Inflammatory macrophage treated with lipopolysaccharide for 4 hours (primary cell): ENCODE results near the gene HPCAL4.

Experiments
- DNase-seq: peaks from one replicate; pipeline ENCODE4 v3.0.0-alpha.2; 2020

The HPCAL4 gene

DNA sequence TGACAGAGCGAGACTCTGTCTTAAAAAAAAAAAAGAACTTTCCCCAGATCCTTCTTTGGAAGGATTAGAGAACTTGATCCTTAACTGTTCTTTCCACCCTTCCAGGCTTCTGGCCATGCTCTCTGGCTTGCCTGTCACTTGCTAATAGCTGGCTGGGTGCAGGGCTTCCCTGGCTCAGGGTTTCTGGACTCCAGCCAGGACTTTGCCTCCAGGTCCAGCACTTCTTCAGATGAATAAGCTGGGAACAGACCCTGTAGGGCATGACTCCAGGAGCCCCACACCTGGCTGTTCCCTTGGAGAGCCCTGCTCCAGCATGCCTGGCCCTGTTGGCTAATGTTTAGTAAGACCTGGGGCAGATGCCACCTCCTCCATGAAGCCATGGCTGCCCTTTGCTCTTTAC, 16.0 kb downstream of the HPCAL4 start:
- DNase-seq, result no peak

DNA sequence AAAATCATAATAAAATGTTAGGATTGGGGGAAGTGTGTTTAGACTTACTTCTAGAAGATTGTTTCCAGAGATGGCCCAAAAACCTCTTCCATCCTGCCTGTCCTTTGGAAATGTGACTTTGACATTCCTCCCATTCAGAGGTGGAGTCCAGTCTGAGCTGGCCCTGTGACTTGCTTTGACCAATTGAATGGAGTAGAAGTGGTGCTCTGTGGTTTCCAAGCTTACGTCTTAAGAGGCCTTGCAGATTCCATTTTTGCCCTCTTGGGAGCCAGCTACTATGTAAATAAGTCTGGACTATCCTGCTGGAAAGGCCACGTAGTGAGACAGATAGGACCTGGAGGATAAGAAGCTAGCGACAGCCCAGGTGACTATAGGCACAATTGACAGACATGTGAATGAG, 18.0 kb downstream of the HPCAL4 start:
- DNase-seq, result no peak

DNA sequence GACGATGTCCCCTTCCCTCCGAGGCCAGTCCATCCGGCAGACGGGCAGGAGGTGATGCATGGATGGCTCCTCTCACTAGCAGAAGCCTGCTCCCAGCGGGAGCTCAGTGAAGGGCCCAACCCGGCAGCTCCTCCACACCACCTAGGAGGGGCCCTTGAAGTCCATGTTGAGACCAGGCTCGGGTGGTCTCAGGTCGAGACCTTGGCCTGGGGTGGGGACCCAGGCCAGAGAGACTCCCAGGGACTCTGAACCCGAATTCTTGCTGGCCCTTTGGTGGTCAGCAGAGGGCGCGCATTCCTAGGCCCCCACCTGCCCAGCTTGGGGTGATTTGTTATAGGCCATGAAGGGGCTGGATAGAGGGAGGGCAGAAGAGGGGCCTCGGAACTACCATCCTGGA, 18.7 kb downstream of the HPCAL4 start:
- no peak for DNase-seq

GRCh38 chr1:39671793-39672550, 19.3 kb downstream of the HPCAL4 start, which contains the start of gene NT5C1A:
NT5C1A (minus strand) TSS chr1:39672107; CDS start chr1:39672038, 69 bp downstream.
- no peak for DNase-seq

DNA sequence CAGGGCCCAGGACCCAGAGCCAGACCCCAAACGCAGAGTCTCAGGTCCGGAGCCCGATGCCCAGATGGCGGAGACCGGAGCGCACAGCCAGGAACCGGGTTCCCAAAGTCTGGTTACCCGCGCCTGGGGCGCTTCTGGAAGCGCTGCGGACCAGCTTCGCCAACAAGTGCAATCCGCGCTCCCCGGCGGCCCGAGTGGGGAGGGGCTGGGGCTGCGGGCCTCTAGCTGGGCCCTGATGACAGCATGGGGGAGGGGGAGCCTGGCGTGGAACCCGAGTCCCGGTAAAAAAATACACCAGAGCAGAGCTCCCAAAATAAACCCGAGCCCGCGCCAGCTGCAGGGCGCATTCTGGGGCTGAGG, 19.8 kb downstream of the HPCAL4 start:
- no peak for DNase-seq

DNA sequence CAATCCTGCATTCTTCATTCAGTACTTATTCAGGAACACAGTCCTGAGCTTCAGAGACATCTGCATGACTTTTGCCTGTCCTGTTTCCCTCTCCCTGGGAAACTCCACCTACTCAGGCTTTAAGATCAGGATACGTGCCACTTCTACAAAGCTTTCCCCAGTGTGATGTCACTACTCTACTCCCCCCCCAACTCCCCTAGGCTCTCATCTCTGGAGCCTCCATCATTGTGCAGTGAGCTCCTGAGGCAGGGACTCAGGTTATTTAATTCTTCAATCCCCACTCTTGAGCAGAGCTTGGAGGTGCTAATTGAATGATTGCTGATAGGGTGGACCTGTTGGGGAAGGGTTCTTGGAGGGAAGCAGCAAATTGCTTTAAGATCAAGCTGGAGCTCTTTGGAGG, 20.5 kb downstream of the HPCAL4 start:
- DNase-seq, result no peak

- no peak for DNase-seq
Observed at GRCh38 chr1:39668894-39669293, 22.3 kb downstream of the HPCAL4 start.

GRCh38 chr1:39668111-39668510, 23.1 kb downstream of the HPCAL4 start:
- DNase-seq, result no peak

GRCh38 chr1:39666772-39667171, 24.5 kb downstream of the HPCAL4 start:
- no peak for DNase-seq

GRCh38 chr1:39663559-39663958, 27.7 kb downstream of the HPCAL4 start:
- DNase-seq, result no peak

- no peak for DNase-seq
Observed at GRCh38 chr1:39662861-39663260, 28.4 kb downstream of the HPCAL4 start.

DNA sequence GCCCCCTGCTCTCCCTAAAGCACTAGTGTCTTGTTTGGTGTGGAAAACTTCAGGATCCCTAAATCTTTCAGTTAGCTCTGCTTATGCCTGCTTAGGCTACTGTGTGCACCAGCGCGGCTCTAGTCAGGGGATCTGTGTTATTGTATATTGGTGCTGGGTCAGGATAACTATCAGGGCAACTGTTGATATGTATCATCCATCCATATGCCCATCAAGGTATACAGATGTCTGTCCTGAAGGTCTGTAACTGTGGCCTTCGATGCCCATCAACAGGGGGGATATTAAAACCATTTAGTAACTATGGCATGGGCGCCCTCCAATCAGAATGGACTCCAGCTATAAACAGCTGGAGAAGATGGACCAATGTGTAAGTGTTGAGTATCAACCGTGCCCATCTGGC, 31.7 kb downstream of the HPCAL4 start:
- DNase-seq, result no peak

DNA sequence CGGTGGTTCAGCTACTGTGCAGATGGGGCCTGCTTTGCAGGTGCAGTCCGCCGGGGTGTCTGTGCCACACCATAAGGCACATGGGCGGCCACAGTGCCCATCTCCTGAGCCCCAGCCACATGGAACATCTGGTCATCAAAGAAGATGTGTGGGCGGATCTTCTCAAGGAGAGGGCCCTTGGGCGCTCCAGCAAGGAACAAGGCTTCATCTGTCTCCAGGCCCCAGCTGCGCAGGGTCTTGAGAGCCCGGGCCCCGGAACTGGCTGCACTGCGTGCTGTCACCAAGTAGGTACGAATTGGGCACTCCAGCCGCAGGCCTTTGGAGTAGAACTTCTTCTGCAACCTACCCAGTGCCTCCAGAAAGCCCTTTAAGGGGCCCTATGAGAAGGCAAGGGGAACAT, 32.1 kb downstream of the HPCAL4 start:
- DNase-seq, result no peak

- DNase-seq, result peak; percentile 74
Observed at GRCh38 chr1:39657923-39658485, 33.2 kb downstream of the HPCAL4 start.

DNA sequence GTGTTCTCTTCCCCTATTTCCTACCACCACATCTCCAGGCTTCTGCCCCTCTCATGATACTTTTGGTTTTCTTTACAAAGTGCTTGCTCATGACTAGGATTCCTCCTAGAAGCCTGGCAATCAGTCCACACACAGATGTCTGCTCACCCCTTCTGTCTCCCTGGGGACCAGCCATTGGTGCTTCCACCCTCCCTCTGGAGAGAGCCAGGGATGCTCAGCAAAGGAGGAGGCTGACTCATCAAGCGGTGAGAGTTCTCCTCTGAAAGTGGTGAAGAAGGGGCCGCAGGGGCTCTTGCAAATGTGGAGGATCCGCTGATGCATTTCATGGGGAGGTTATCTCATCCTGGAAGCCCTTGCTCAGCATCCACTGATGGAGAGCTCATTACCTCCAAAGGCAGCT, 33.8 kb downstream of the HPCAL4 start:
- DNase-seq, result no peak

DNA sequence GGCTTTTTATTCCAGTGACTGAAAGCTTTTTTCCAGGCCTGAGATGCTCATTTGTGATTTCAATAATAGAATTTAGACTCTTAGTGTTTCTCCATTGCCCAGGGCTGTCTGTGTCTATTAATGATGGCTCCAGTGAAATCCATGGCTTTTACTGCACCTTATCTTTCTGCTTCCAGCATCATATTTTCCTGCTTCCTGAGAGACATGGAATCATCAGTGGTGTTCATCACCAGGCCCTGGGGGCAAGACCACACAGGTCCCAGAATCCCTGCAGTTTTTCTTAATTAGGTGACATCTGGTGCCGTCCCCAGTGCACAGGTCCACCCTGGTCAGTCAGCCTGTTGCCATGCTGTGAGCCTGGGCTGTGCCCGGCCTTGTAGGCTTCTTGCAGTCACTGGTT, 34.8 kb downstream of the HPCAL4 start:
- no peak for DNase-seq

DNA sequence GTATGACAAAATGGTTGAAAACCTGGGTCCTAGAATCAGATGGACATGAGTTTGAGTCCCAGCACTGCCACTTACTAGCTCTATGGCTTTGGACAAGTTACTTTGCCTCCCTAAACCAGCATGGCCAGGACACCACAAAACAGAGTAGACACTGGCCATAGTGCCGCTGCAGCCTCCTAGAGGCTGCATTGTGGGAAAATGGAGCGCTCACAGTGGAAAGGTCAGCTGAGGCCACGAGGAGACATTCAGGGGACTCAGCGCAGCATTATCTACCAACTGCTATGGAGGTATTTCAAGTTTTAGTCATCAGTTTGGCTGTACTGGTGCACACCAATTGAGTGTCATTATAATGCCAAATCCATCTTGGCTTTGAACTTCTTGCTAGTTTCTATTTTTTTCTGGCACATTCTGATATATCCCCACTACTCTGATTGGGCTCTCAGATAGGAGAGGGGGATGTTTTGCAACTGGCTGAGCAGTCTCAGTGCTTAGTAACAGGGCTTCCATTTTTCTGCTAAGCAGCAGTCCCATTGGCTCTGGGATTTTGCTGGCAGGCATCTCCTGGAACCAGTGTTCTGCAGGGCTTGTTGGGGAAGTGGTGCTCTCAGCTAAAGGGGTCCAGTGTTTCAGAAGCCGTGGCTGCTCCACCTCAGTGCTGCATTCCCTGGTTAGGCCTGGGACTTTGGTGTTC, 35.5 kb downstream of the HPCAL4 start:
- no peak for DNase-seq

DNA sequence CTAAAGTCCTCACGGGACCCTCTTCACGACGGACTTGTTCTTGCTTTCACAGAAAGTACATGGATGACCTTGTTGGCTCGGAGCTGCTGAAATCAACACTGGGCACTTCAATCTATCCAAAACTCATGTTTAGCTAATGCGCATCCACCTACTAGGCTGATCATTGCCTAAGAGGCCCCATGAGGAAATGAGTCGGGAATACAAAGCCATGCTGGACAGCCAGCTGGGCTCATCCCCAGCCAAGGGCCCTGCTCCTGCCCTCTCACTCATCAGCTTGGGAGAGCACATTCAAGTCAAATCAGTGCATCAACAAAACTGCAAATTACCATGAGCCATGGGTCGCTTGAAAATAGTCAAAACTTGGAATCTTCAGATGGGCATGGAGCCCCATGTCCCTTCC, 36.9 kb downstream of the HPCAL4 start:
- DNase-seq, result no peak

GRCh38 chr1:39653546-39654031, 37.6 kb downstream of the HPCAL4 start:
- DNase-seq, result peak; percentile 73

DNA sequence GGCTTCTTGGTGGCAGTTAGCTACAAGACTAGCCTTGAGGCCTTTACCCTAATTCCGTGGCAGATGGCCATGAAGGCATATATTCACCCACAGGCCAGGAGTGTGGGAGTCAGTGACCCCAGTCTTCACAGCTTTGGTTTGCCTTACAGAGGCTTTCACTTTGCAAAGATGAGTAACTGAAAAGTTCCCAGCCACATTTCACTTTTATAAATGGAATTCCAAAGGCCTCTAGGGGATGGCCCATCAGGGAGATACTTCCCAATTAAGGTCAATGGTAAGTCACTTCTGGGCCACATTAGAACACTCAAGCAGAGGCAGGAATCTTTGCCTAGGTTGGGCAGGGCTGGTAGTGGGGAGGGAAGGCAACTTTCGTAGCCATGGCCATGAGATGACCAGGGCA, 38.7 kb downstream of the HPCAL4 start:
- no peak for DNase-seq

GRCh38 chr1:39652105-39652504, 39.1 kb downstream of the HPCAL4 start:
- no peak for DNase-seq

DNA sequence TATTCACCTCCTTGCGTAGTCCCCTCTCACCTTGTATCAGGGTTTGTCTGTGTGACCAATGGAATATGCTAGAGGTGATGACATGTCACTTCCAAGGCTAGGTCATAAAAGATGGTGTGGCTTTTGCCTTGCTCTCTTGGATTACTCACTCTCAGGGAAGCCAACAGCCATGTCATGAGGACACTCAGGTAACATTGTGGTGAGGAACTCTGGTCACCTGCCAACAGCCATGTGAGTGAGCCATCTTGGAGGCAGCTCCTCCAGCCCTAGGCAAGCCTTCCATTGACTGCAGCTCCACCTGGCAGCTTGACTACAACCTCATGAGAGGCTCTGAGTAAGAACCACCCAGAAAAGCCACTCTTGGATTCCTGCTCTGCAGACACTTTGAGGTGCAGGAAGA, 40.8 kb downstream of the HPCAL4 start:
- DNase-seq, result no peak

GRCh38 chr1:39649636-39650185, 41.5 kb downstream of the HPCAL4 start:
- no peak for DNase-seq

GRCh38 chr1:39648496-39648895, 42.7 kb downstream of the HPCAL4 start:
- no peak for DNase-seq
